ENCODE results near the gene MCHR1.
"Not testable (repeated sequence)": the region's sequence is repeated elsewhere in the genome, so short reads cannot be mapped to it uniquely, and the experiment has no call there.

MCHR1 gene

GRCh38 chr22:40679249-40679963, at the start of gene MCHR1:
TSS of gene MCHR1 (plus strand) at chr22:40679484. CDS start at chr22:40679653, 169 bp downstream.
- no peak for DNase-seq (ENCODE audit: low read depth, low spot score)

GRCh38 chr22:40631925-40632324, 47.4 kb upstream of the MCHR1 start:
- no peak for DNase-seq (ENCODE audit: low read depth, low spot score)

GRCh38 chr22:40633036-40633435, 46.2 kb upstream of the MCHR1 start:
- DNase-seq (ENCODE audit: low read depth, low spot score): no peak

- no peak for DNase-seq (ENCODE audit: low read depth, low spot score)
These were observed 45.0 kb upstream of the MCHR1 start for GRCh38 chr22:40634119-40634903.

GRCh38 chr22:40635043-40635939, 44.0 kb upstream of the MCHR1 start:
- DNase-seq (ENCODE audit: low read depth, low spot score): no peak

- DNase-seq (ENCODE audit: low read depth, low spot score): no peak
These were observed 43.3 kb upstream of the MCHR1 start for GRCh38 chr22:40635940-40636379.

GRCh38 chr22:40636380-40637182, 42.7 kb upstream of the MCHR1 start, which contains the start of gene MRTFA:
TSS of gene MRTFA (minus strand) at chr22:40636719.
- peak; percentile 99 for DNase-seq (ENCODE audit: low read depth, low spot score)

GRCh38 chr22:40637183-40638150, 41.8 kb upstream of the MCHR1 start:
- peak; percentile 34 for DNase-seq (ENCODE audit: low read depth, low spot score)

- DNase-seq (ENCODE audit: low read depth, low spot score): no peak
These were observed 41.0 kb upstream of the MCHR1 start for GRCh38 chr22:40638261-40638660.

- DNase-seq (ENCODE audit: low read depth, low spot score): no peak
These were observed 38.0 kb upstream of the MCHR1 start for GRCh38 chr22:40641269-40641668.

GRCh38 chr22:40642316-40642715, 37.0 kb upstream of the MCHR1 start:
- no peak for DNase-seq (ENCODE audit: low read depth, low spot score)

- DNase-seq (ENCODE audit: low read depth, low spot score): no peak
These were observed 33.6 kb upstream of the MCHR1 start for GRCh38 chr22:40645579-40646197.

- no peak for DNase-seq (ENCODE audit: low read depth, low spot score)
These were observed 30.9 kb upstream of the MCHR1 start for GRCh38 chr22:40648386-40648785.

- no peak for DNase-seq (ENCODE audit: low read depth, low spot score)
These were observed 28.2 kb upstream of the MCHR1 start for GRCh38 chr22:40651057-40651456.

GRCh38 chr22:40651563-40652501, 27.5 kb upstream of the MCHR1 start:
- DNase-seq (ENCODE audit: low read depth, low spot score): peak; percentile 58

GRCh38 chr22:40653361-40653760, 25.9 kb upstream of the MCHR1 start:
- no peak for DNase-seq (ENCODE audit: low read depth, low spot score)

GRCh38 chr22:40654522-40655167, 24.6 kb upstream of the MCHR1 start:
- no peak for DNase-seq (ENCODE audit: low read depth, low spot score)

- DNase-seq (ENCODE audit: low read depth, low spot score): not testable (repeated sequence)
These were observed 23.3 kb upstream of the MCHR1 start for GRCh38 chr22:40655941-40656340.

Measured in activated CD4-positive, CD25-positive, alpha-beta regulatory T cell treated with anti-CD3 and anti-CD28 coated beads, Interleukin-2, amount 50 U/mL, for 16 hours (primary cell).